GM19239 (cell line): ENCODE results near the gene F10.
"Not testable (repeated sequence)": the region's sequence is repeated elsewhere in the genome, so short reads cannot be mapped to it uniquely, and the experiment has no call there.

ENCODE experiments used
- DNase-seq: peaks from one replicate; pipeline ENCODE4 v3.0.0; 2011; ENCODE audit warnings: low spot score; ENCODE audit not compliant: insufficient read length
- FAIRE-seq: peaks from 2 replicates; lab custom pipeline; 2011; peaks lifted over from hg19 to GRCh38; lab: Jason Lieb, UNC

F10 gene

GRCh38 chr13:113148940-113149503 lies 26.4 kb downstream of the F10 start:
- DNase-seq (no peak), FAIRE-seq (no peak)

- no peak for FAIRE-seq
- no peak for DNase-seq
Observed at GRCh38 chr13:113149711-113150549, 27.3 kb downstream of the F10 start.

- FAIRE-seq (no peak), DNase-seq (no peak)
Observed at GRCh38 chr13:113150550-113151365, 28.2 kb downstream of the F10 start.

GRCh38 chr13:113151745-113152690 lies 29.4 kb downstream of the F10 start:
- DNase-seq = no peak
- no peak for FAIRE-seq

- FAIRE-seq (no peak), DNase-seq (no peak)
Observed at GRCh38 chr13:113152691-113152983, 30.0 kb downstream of the F10 start.

- DNase-seq = peak; percentile 37
- no peak for FAIRE-seq
Observed at GRCh38 chr13:113152984-113153809, 30.6 kb downstream of the F10 start.

GRCh38 chr13:113153810-113154748 lies 31.5 kb downstream of the F10 start:
- FAIRE-seq (peak; percentile 70), DNase-seq (peak; percentile 77)

GRCh38 chr13:113155201-113155600 lies 32.6 kb downstream of the F10 start:
- DNase-seq = no peak
- FAIRE-seq = no peak

GRCh38 chr13:113155982-113156655 lies 33.5 kb downstream of the F10 start:
- DNase-seq (no peak), FAIRE-seq (no peak)

- DNase-seq (no peak), FAIRE-seq (no peak)
Observed at GRCh38 chr13:113157206-113157928, 34.8 kb downstream of the F10 start.

GRCh38 chr13:113157929-113158747 lies 35.5 kb downstream of the F10 start, which contains the start of gene PROZ:
PROZ (plus strand) TSS chr13:113158648; CDS start chr13:113158661, 13 bp downstream.
- DNase-seq (no peak), FAIRE-seq (no peak)

- no peak for FAIRE-seq
Observed at GRCh38 chr13:113158946-113159345, 36.3 kb downstream of the F10 start.

GRCh38 chr13:113159701-113160100 lies 37.1 kb downstream of the F10 start:
- no peak for DNase-seq
- FAIRE-seq = no peak

More at GRCh38 chr13:113158946-113159345, 36.3 kb downstream of the F10 start:
- DNase-seq = no peak

GRCh38 chr13:113160983-113161382 lies 38.4 kb downstream of the F10 start:
- DNase-seq (no peak), FAIRE-seq (no peak)

- no peak for DNase-seq
- no peak for FAIRE-seq
Observed at GRCh38 chr13:113161433-113161832, 38.8 kb downstream of the F10 start.

- not testable (repeated sequence) for FAIRE-seq
Observed at GRCh38 chr13:113161975-113162374, 39.4 kb downstream of the F10 start.

More at GRCh38 chr13:113161975-113162374, 39.4 kb downstream of the F10 start:
- not testable (repeated sequence) for DNase-seq
